H9 (cell line): ENCODE data around the gene ZC3H12C. TPM values are rescaled to one million over a fixed set of nuclear protein-coding genes. Genes with fewer than 3 reads are reported as not detected.

Source experiments
- DNase-seq: peaks from one replicate; pipeline ENCODE4 v3.0.0-alpha.2; 2017
- H2AFZ ChIP-seq: one replicate; pipeline ENCODE4 v1.6.1; 2013; ENCODE audit warnings: mild to moderate bottlenecking, low read length, control low read depth, moderate library complexity
- H2AK5ac ChIP-seq: 2 replicates; pipeline ENCODE4 v1.6.1; 2013; ENCODE audit warnings: low read length, control low read depth, mixed read lengths; ENCODE audit not compliant: insufficient read length
- H2BK120ac ChIP-seq: one replicate; pipeline ENCODE4 v1.6.1; 2013; ENCODE audit warnings: low read depth, mild to moderate bottlenecking, low read length, control low read depth, inconsistent platforms; ENCODE audit not compliant: poor library complexity, severe bottlenecking
- H2BK12ac ChIP-seq: 2 replicates; pipeline ENCODE4 v1.6.1; 2013; ENCODE audit warnings: low read length, control low read depth, mixed read lengths, low read depth; ENCODE audit not compliant: insufficient read length
- H2BK15ac ChIP-seq: 2 replicates; pipeline ENCODE4 v1.6.1; 2013; ENCODE audit warnings: low read depth, low read length, control low read depth
- H2BK20ac ChIP-seq: one replicate; pipeline ENCODE4 v1.6.1; 2013; ENCODE audit warnings: low read depth, mild to moderate bottlenecking, low read length, control low read depth, inconsistent platforms; ENCODE audit not compliant: poor library complexity, severe bottlenecking
- H2BK5ac ChIP-seq: 2 replicates; pipeline ENCODE4 v1.6.1; 2013; ENCODE audit warnings: low read length, control low read depth, mixed read lengths; ENCODE audit not compliant: insufficient read length
- H3K14ac ChIP-seq: 2 replicates; pipeline ENCODE4 v1.6.1; 2013; ENCODE audit warnings: low read length, control low read depth; ENCODE audit not compliant: insufficient read depth
- H3K18ac ChIP-seq: 2 replicates; pipeline ENCODE4 v1.6.1; 2013; ENCODE audit warnings: low read depth, mild to moderate bottlenecking, mixed read lengths, low read length, control low read depth; ENCODE audit not compliant: insufficient read length
- H3K23ac ChIP-seq: 2 replicates; pipeline ENCODE4 v1.6.1; 2013; ENCODE audit warnings: low read length, control low read depth, mixed read lengths, low read depth; ENCODE audit not compliant: insufficient read length
- H3K23me2 ChIP-seq: 2 replicates; pipeline ENCODE4 v1.6.1; 2013; ENCODE audit warnings: low read depth, mild to moderate bottlenecking, mixed read lengths, low read length, control low read depth; ENCODE audit not compliant: insufficient read length, poor library complexity, severe bottlenecking
- H3K27ac ChIP-seq: 2 replicates; pipeline ENCODE4 v1.5.1; 2013; ENCODE audit warnings: low read length, control low read depth, mixed read lengths, low read depth; ENCODE audit not compliant: insufficient read length
- H3K27me3 ChIP-seq: 2 replicates; pipeline ENCODE4 v1.6.1; 2013; ENCODE audit warnings: low read length, control low read depth, inconsistent platforms; ENCODE audit not compliant: insufficient read depth
- H3K4ac ChIP-seq: 2 replicates; pipeline ENCODE4 v1.6.1; 2013; ENCODE audit warnings: low read depth, mild to moderate bottlenecking, control low read depth, inconsistent platforms, low read length, moderate library complexity
- H3K4me1 ChIP-seq: 2 replicates; pipeline ENCODE4 v1.6.1; 2013; ENCODE audit warnings: low read length, control low read depth, inconsistent platforms; ENCODE audit not compliant: insufficient read depth
- H3K4me2 ChIP-seq: 2 replicates; pipeline ENCODE4 v1.6.1; 2013; ENCODE audit warnings: low read length, control low read depth, mixed read lengths; ENCODE audit not compliant: insufficient read length, insufficient read depth
- H3K56ac ChIP-seq: 2 replicates; pipeline ENCODE4 v1.6.1; 2013; ENCODE audit warnings: low read depth, mild to moderate bottlenecking, mixed read lengths, low read length, control low read depth; ENCODE audit not compliant: insufficient read length
- H3K79me1 ChIP-seq: 2 replicates; pipeline ENCODE4 v1.6.1; 2013; ENCODE audit warnings: low read depth, mild to moderate bottlenecking, moderate library complexity, low read length, control low read depth, inconsistent platforms; ENCODE audit not compliant: insufficient read depth, poor library complexity, severe bottlenecking
- H3K79me2 ChIP-seq: 2 replicates; pipeline ENCODE4 v1.6.1; 2013; ENCODE audit warnings: low read length, control low read depth, inconsistent platforms; ENCODE audit not compliant: insufficient read depth
- H3K9ac ChIP-seq: 2 replicates; pipeline ENCODE4 v1.6.1; 2013; ENCODE audit warnings: low read length, control low read depth, mixed read lengths; ENCODE audit not compliant: insufficient read length; ENCODE audit errors: extremely low read depth
- H3K9me3 ChIP-seq: one replicate; pipeline ENCODE4 v1.6.1; 2013; ENCODE audit warnings: low read depth, low read length, inconsistent platforms; ENCODE audit not compliant: control insufficient read depth
- H3T11ph ChIP-seq: one replicate; pipeline ENCODE4 v1.6.1; 2013; ENCODE audit warnings: mild to moderate bottlenecking, low read length, control low read depth, inconsistent platforms
- H4K20me1 ChIP-seq: one replicate; pipeline ENCODE4 v1.6.1; 2013; ENCODE audit not compliant: control insufficient read depth, insufficient read length, insufficient read depth
- H4K5ac ChIP-seq: 2 replicates; pipeline ENCODE4 v1.6.1; 2013; ENCODE audit warnings: low read depth, mild to moderate bottlenecking, mixed read lengths, low read length, control low read depth; ENCODE audit not compliant: insufficient read length
- H4K8ac ChIP-seq: replicated peaks from 2 replicates; pipeline ENCODE4 v1.6.1; 2013; ENCODE audit warnings: low read length, control low read depth, mixed read lengths, low read depth; ENCODE audit not compliant: insufficient read length
- H4K91ac ChIP-seq: 2 replicates; pipeline ENCODE4 v1.6.1; 2013; ENCODE audit warnings: low read depth, mild to moderate bottlenecking, moderate library complexity, mixed read lengths, low read length, control low read depth; ENCODE audit not compliant: insufficient read length
- H3K27ac Mint-ChIP-seq, 3 experiments: 2 replicates in 2 of 3; 3 replicates in 1 of 3; pipeline ENCODE4 v1.8.0; 2020 to 2021; ENCODE audit warnings: mixed read lengths in 3 of 3, mild to moderate bottlenecking in 1 of 3, moderate library complexity in 1 of 3
- H3K27me3 Mint-ChIP-seq: 2 replicates; pipeline ENCODE4 v1.8.0; 2021; ENCODE audit warnings: low read depth, mild to moderate bottlenecking, moderate library complexity, mixed read lengths
- H3K36me3 Mint-ChIP-seq, 3 experiments: 2 replicates in 2 of 3; 3 replicates in 1 of 3; pipeline ENCODE4 v1.8.0; 2020 to 2021; ENCODE audit warnings: low read depth in 3 of 3, mixed read lengths in 3 of 3; ENCODE audit not compliant: insufficient read depth in 1 of 3
- H3K4me1 Mint-ChIP-seq, 2 experiments: 2 replicates each; pipeline ENCODE4 v1.8.0; 2020; ENCODE audit warnings: mixed read lengths in 2 of 2
- H3K4me3 Mint-ChIP-seq, 2 experiments: 2 replicates in 1 of 2; 3 replicates in 1 of 2; pipeline ENCODE4 v1.8.0; 2020 to 2021; ENCODE audit warnings: mild to moderate bottlenecking in 2 of 2, mixed read lengths in 2 of 2, moderate library complexity in 1 of 2
- H3K9me3 Mint-ChIP-seq, 2 experiments: 2 replicates in 1 of 2; 3 replicates in 1 of 2; pipeline ENCODE4 v1.8.0; 2020; ENCODE audit warnings: mild to moderate bottlenecking in 2 of 2, mixed read lengths in 2 of 2, moderate library complexity in 1 of 2
- WGBS: extraction: QIAGEN DNeasy Blood & Tissue Kit; methylation state at CpG from one replicate; pipeline ENCODE4 v1.1.7; 2013; ENCODE audit warnings: missing lambda C conversion rate, low lambda C conversion rate, mixed read lengths; ENCODE audit not compliant: insufficient read length; ENCODE audit errors: extremely low coverage; 5-methylcytosine and 5-hydroxymethylcytosine counted together
- total RNA-seq: library from RNA; stranded (reverse); gene quantifications from 2 replicates; pipeline ENCODE4 v1.2.1, GENCODE V29; 2021
- TF ChIP-seq, protein P1 (sequence below): fragments of 200-600 bp; sonication (generic); conservative IDR thresholded peaks from 3 replicates; pipeline ENCODE4 v1.8.0; 2021; ENCODE audit warnings: antibody characterized with exemption, mild to moderate bottlenecking

ZC3H12C gene
- total RNA-seq, 1 experiment from 2014 or later = 4.8 TPM

DNA sequence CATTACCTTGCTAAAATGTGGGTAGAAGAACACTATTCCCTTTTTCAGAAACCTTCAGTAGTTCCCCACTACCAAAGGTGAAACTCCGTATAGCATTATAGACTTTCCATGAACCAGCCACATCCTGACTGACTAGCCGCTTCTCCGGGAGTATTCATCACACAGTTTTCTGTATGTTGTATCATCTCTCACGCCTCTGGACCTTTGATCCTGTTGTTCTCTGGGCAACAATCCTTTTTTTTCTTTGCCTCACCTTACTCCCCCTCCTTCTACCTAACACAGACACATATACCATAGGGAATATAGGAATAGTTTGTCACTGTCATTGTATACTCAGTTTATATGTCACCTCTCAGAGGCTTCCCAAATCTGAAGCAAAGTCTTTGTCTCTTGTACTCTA lies 20.8 kb downstream of the ZC3H12C start:
- Histone ChIP-seq H3K79me1 (no peaks in the 10 kb centered on the region), H3K9ac (no peak overlapping the region), H3K4ac (no peak overlapping the region), H3K79me2 (no peaks in the 10 kb centered on the region), H3T11ph (no peak overlapping the region), H4K91ac (no peak overlapping the region), H3K4me1 (no peaks in the 10 kb centered on the region), H2BK12ac (no peak overlapping the region), H2AK5ac (no peak overlapping the region), H3K9me3 (no peaks in the 10 kb centered on the region), H3K4me2 (no peak overlapping the region), H2BK15ac (no peak overlapping the region), H4K5ac (no peak overlapping the region), H3K18ac (no peak overlapping the region), H4K20me1 (no peaks in the 10 kb centered on the region), H2BK5ac (no peak overlapping the region), H3K14ac (no peak overlapping the region), H3K27ac (no peak overlapping the region), H3K23ac (no peak overlapping the region), H2BK20ac (no peak overlapping the region), H3K56ac (no peak overlapping the region), H4K8ac (no peak overlapping the region), H2BK120ac (no peak overlapping the region), H2AFZ (no peak overlapping the region), H3K23me2 (no peaks in the 10 kb centered on the region), H3K27me3 (no peaks in the 10 kb centered on the region)
- Mint-ChIP-seq H3K4me3 (no peak overlapping the region), H3K27ac (no peak overlapping the region; a peak in 1 of 7 replicates), H3K4me1 (0 out of 4 replicates have a peak, but pooled peaks cover 2 to 3% of the 10 kb centered on the region in 2 experiments), H3K9me3 (no peaks in the 10 kb centered on the region), H3K36me3 (peaks cover 0 to 5% (median 0%) of the 10 kb centered on the region in 3 experiments; a peak in 1 of 7 replicates), H3K27me3 (no peaks in the 10 kb centered on the region)
- TF ChIP-seq, protein P1, sequence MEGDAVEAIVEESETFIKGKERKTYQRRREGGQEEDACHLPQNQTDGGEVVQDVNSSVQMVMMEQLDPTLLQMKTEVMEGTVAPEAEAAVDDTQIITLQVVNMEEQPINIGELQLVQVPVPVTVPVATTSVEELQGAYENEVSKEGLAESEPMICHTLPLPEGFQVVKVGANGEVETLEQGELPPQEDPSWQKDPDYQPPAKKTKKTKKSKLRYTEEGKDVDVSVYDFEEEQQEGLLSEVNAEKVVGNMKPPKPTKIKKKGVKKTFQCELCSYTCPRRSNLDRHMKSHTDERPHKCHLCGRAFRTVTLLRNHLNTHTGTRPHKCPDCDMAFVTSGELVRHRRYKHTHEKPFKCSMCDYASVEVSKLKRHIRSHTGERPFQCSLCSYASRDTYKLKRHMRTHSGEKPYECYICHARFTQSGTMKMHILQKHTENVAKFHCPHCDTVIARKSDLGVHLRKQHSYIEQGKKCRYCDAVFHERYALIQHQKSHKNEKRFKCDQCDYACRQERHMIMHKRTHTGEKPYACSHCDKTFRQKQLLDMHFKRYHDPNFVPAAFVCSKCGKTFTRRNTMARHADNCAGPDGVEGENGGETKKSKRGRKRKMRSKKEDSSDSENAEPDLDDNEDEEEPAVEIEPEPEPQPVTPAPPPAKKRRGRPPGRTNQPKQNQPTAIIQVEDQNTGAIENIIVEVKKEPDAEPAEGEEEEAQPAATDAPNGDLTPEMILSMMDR = no peak
- DNase-seq = no peak
- no CpG with 5 or more reads among the region's 4 CpGs for WGBS
